Ectodermal cell (in vitro differentiated cells): ENCODE results near the gene NFKB1.

Source experiments
- H3K27ac ChIP-seq: 2 replicates; pipeline ENCODE4 v1.7.0; 2013; ENCODE audit warnings: mild to moderate bottlenecking, low read depth, low read length; ENCODE audit not compliant: insufficient read depth, poor library complexity, severe bottlenecking
- H3K27me3 ChIP-seq: 2 replicates; pipeline ENCODE4 v1.7.0; 2013; ENCODE audit warnings: mild to moderate bottlenecking, low read length; ENCODE audit not compliant: insufficient read depth, control insufficient read depth, poor library complexity, severe bottlenecking
- H3K36me3 ChIP-seq: one replicate; pipeline ENCODE4 v1.7.0; 2013; ENCODE audit warnings: low read length; ENCODE audit not compliant: control insufficient read depth, insufficient read depth
- H3K4me1 ChIP-seq: one replicate; pipeline ENCODE4 v1.7.0; 2013; ENCODE audit warnings: low read length; ENCODE audit not compliant: control insufficient read depth, insufficient read depth
- H3K4me3 ChIP-seq: 2 replicates; pipeline ENCODE4 v1.7.0; 2013; ENCODE audit warnings: low read depth, low read length, control low read depth; ENCODE audit not compliant: insufficient read depth
- H3K9me3 ChIP-seq: 2 replicates; pipeline ENCODE4 v1.7.0; 2013; ENCODE audit warnings: mild to moderate bottlenecking, low read length, moderate library complexity; ENCODE audit not compliant: control insufficient read depth
- WGBS, 2 experiments: methylation state at CpG; one replicate each; pipeline ENCODE4 v1.1.7; 2013; ENCODE audit warnings: missing lambda C conversion rate in 2 of 2; 5-methylcytosine and 5-hydroxymethylcytosine counted together

NFKB1 gene

DNA sequence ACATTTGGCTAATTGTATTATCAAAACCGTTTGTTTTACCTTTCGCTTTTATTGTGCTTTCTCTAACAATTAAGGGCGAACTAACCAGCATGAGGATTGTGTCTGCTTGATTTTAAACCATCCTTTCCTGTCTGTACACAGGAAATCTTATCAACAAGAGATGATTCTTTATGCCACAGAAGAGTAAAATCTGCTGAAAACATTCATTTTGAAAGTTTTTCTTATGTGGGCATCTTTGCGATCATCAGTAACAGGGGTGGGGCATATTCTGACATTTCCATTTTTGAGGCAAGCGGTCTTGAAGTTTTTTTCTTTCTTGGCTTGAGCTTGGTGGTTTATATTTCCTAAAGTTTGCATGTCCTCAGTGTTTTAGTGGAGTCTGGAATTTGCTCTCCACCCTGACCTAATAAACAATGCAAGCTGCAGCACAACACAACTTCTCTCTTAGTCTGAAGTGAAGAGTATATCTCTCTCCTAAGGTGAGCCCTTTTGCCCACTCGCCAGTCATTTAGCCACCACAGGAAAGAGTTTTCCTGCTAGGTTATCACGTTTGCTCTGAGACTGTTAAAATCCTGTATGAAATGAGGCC lies 26.6 kb downstream of the NFKB1 start:
- Histone ChIP-seq H3K27ac (no peak overlapping the region), H3K4me3 (no peak overlapping the region), H3K36me3 (no peaks in the 10 kb centered on the region), H3K27me3 (no peaks in the 10 kb centered on the region), H3K9me3 (no peaks in the 10 kb centered on the region), H3K4me1 (no peaks in the 10 kb centered on the region)
- 87% methylated on average over 7 of the region's 7 CpGs for WGBS, 2 experiments

DNA sequence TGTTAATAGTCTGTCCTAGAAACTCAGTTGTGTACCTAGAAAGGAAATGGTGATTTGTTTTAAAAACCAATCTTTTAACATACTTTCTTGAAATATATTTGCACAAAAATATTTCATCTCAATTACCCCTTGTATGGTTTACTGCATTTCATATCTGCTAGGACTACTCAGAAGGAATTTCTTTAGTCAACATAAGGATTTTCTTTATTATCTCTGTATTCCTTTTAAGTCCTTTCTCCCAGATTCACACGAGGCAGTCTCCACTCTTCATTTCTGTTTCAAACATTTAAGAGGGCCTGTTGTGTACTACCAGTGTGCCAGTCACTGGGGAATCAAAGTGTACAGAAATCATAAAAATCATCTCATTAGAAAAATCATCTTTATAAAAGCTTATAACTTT lies 28.8 kb downstream of the NFKB1 start:
- WGBS, 2 experiments = 68 to 73% methylated on average over 1 of the region's 1 CpG
- no peaks in the 10 kb centered on the region for H3K36me3 ChIP-seq
- H3K4me3 ChIP-seq = no peak overlapping the region
- H3K27me3 ChIP-seq = no peaks in the 10 kb centered on the region
- no peaks in the 10 kb centered on the region for H3K4me1 ChIP-seq
- H3K27ac ChIP-seq = no peak overlapping the region
- H3K9me3 ChIP-seq = no peaks in the 10 kb centered on the region

DNA sequence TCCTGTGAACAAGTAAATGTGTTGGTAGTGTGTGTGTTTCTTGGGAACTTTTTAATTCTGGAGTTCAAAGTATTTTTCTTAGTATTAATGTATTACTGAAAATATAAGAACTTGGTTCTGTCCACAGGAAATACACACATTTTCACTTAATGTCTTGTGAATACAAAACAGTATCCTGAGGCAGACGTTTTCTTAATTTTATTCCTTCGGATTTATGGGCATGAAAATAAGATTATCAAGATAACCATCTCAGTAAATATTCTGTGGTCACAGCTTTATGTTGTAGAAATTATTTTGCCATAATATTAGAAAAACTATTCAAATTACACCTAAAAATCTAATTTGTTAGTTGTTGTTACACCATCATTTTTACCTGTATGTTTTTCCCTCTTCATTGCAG lies 29.8 kb downstream of the NFKB1 start:
- H3K27ac ChIP-seq = no peak overlapping the region
- H3K36me3 ChIP-seq = no peaks in the 10 kb centered on the region
- H3K27me3 ChIP-seq = no peaks in the 10 kb centered on the region
- H3K4me3 ChIP-seq = no peak overlapping the region
- no peaks in the 10 kb centered on the region for H3K4me1 ChIP-seq
- WGBS, 2 experiments = 94% methylated on average over 2 of the region's 2 CpGs; no CpG with 5 or more reads in 1 of the 2 experiments
- no peaks in the 10 kb centered on the region for H3K9me3 ChIP-seq

DNA sequence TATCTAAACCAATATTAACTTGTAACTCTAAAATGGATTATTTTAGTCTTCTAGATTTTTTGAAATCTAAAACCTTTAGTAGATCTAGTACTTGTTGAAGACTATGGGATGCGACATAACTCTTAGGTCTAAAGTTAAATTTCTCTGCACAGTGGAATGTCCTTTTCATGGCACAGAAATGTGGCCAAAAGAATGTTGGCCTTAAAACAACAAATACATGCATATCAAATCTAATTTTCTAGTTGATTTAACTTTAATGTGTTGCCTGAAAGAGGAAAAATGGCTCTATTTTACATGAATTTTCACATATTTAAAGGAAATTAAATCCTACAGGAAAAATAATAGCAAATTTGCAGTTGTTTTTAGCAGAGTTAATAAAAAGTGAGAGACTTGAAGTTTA lies 30.3 kb downstream of the NFKB1 start:
- 92 to 100% methylated on average over 1 of the region's 1 CpG for WGBS, 2 experiments
- no peak overlapping the region for H3K4me3 ChIP-seq

DNA sequence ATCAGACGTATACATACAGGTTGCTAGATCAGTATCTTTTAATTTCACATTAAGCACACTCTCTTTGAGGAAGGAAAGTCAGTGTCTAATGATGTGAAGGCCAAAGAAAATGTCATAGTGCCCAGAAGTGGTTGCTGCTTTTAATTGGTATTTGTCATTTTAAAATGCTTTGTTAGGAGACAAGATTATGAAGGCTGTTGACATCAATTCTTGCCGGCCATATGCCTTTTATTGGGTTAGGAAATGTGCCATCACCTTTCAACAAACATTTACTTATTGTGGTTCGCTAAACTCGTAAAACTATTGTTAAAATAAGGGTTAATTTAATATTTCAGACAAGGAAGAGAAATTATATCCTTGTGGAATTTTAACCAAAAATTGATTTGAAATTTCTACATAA lies 32.2 kb downstream of the NFKB1 start:
- no peaks in the 10 kb centered on the region for H3K27me3 ChIP-seq
- no peaks in the 10 kb centered on the region for H3K4me1 ChIP-seq
- no peak overlapping the region for H3K27ac ChIP-seq
- no peaks in the 10 kb centered on the region for H3K9me3 ChIP-seq
- H3K36me3 ChIP-seq = no peaks in the 10 kb centered on the region
- 83 to 93% methylated on average over 1 to 2 of the region's 4 CpGs for WGBS, 2 experiments
- H3K4me3 ChIP-seq = no peak overlapping the region

More for the DNA sequence above, 30.3 kb downstream of the NFKB1 start:
- no peaks in the 10 kb centered on the region for H3K9me3 ChIP-seq
- no peaks in the 10 kb centered on the region for H3K36me3 ChIP-seq
- no peaks in the 10 kb centered on the region for H3K27me3 ChIP-seq
- H3K27ac ChIP-seq = no peak overlapping the region
- no peaks in the 10 kb centered on the region for H3K4me1 ChIP-seq

DNA sequence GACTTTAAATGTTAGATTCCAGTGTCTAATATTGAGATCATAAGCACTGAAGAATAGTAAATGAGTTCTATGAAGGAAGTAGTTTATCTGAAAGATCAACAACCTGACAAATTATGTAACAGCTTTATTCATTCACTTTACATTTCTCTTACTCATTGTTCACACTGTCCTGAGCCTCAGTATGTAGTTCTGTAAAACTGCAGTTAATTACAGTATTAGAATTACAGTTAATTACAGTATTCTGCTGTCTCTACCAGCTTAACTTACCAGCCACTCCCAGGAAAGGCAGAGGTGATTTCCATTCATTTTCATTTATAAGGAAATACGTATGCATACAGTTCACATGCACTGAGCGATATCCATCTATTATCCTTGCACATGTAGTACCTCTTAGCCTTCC lies 32.7 kb downstream of the NFKB1 start:
- no peak overlapping the region for H3K27ac ChIP-seq
- H3K27me3 ChIP-seq = no peaks in the 10 kb centered on the region
- H3K4me3 ChIP-seq = no peak overlapping the region
- H3K9me3 ChIP-seq = no peaks in the 10 kb centered on the region
- no peaks in the 10 kb centered on the region for H3K36me3 ChIP-seq
- 94 to 97% methylated on average over 2 of the region's 2 CpGs for WGBS, 2 experiments
- no peaks in the 10 kb centered on the region for H3K4me1 ChIP-seq

DNA sequence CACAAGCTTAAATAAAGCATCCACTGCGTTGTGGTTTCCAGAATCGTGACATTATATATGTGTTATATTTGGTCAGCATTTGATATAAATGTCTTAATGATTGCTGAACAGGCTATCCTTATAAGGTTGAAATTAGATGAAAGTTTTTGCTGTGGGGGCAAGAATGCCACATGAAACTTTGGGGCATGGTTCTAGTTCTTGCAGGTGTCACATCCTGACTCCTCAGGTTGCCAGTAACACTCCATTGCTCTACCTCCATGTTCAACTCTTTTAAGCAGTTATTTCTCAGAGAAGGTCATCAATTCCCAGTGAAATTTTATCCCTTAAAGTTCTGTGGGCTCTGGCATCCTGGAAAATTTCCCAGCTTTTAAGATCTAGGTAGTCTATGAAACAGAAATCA lies 33.7 kb downstream of the NFKB1 start:
- Histone ChIP-seq H3K4me3 (no peak overlapping the region), H3K4me1 (no peaks in the 10 kb centered on the region), H3K36me3 (no peaks in the 10 kb centered on the region), H3K9me3 (no peaks in the 10 kb centered on the region), H3K27ac (no peak overlapping the region), H3K27me3 (no peaks in the 10 kb centered on the region)
- 96 to 100% methylated on average over 2 of the region's 2 CpGs for WGBS, 2 experiments

DNA sequence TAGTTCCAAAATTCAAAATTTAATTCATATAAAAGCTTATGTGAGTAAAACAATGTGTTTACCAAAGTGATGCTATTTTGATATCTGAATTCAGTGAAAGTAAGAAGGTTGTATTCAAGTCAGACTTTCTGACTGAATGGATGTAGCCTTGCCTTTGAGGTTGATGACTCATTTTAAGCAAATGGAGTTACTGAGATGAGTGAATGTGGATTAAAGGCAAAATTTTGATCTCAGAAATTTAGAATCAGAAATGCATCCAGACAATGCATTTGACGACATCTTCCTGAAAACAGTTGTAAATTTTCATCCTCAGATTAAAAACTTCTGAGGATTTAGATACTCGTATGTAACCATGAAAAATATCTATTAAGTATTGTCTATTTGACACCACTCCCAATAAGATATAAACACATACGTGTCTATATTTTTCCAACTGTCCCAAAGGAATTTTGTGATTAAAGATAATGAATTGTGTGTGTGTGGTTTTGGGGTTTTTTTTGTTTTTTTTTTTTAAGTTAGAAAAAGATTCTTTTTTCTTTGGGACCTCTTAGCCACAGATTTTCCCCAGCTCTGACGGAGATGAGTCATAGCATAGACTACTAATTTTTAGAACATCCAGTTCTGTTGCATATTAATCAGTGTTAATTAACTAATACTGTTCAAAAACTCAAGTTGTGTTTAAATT lies 34.4 kb downstream of the NFKB1 start:
- Histone ChIP-seq H3K4me3 (no peak overlapping the region), H3K27me3 (no peaks in the 10 kb centered on the region), H3K36me3 (no peaks in the 10 kb centered on the region), H3K27ac (no peak overlapping the region), H3K4me1 (no peaks in the 10 kb centered on the region), H3K9me3 (no peaks in the 10 kb centered on the region)
- 95% methylated on average over 3 of the region's 4 CpGs; no CpG with 5 or more reads in 1 of the 2 experiments for WGBS, 2 experiments

DNA sequence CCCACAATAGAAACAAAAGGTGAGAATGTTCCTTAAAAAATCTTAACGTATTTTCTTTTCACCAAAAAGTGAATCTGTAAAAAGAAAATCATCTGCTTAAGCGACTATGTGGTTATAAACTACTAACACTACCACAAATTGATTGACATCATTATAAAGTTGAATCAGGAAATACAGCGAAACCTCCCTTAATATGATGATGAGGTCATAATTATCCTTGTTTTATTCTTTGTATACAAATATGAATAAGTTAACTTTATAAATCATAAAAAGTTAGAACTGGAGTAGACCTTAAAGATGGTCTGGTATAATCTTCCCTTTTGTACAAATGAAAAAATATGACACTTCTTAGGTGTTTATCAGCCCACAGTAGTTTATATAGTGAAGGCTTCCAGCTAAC lies 35.6 kb downstream of the NFKB1 start:
- Histone ChIP-seq H3K4me3 (no peak overlapping the region), H3K27ac (no peak overlapping the region), H3K4me1 (no peaks in the 10 kb centered on the region), H3K27me3 (no peaks in the 10 kb centered on the region), H3K9me3 (no peaks in the 10 kb centered on the region), H3K36me3 (no peaks in the 10 kb centered on the region)
- WGBS, 2 experiments = 84 to 100% methylated on average over 1 to 2 of the region's 3 CpGs

DNA sequence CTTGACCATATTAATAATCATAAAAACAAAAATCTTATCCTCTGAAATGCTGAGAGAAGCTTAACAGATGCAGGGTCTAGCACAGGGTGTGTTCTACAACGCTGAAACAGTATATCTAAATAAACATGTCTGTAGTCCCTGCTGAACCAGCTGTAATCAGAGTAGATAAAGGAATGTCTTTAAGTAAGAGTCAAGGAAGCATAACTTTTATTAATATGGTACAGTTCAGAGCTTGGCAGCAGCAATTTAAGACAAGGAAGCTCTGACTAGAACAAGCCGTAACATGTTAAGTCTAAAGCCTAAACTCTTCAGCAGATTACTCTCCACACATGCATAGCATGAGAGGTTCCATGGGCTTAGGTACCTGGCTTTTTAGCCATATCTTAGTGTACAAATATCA lies 36.1 kb downstream of the NFKB1 start:
- WGBS, 2 experiments = 92 to 100% methylated on average over 2 of the region's 2 CpGs
- H3K4me3 ChIP-seq = no peak overlapping the region
- no peak overlapping the region for H3K27ac ChIP-seq
- no peaks in the 10 kb centered on the region for H3K27me3 ChIP-seq
- no peaks in the 10 kb centered on the region for H3K4me1 ChIP-seq
- H3K36me3 ChIP-seq = no peaks in the 10 kb centered on the region
- no peaks in the 10 kb centered on the region for H3K9me3 ChIP-seq
